ENCODE results near the gene ASXL3. TPM values are rescaled to one million over a fixed set of nuclear protein-coding genes. Genes with fewer than 3 reads are reported as not detected.

Gene ASXL3
- polyA plus RNA-seq, 1 donor from 2014 or later = 15.2 TPM

GRCh38 chr18:33578518-33579348 lies 714 bp downstream of the ASXL3 start:
- Histone ChIP-seq H3K27me3 (ENCODE audit: insufficient read depth, low read depth, low read length) (no peaks in the 10 kb centered on the region), H2AFZ (ENCODE audit: low read depth, low read length) (peak overlapping the region; percentile 22), H3K9ac (ENCODE audit: low read length) (peak overlapping the region; percentile 82), H3K4me3 (ENCODE audit: low read length) (peak overlapping the region; percentile 73), H3K27ac (ENCODE audit: low read length) (peak overlapping the region; percentile 84), H4K20me1 (ENCODE audit: insufficient read depth) (no peaks in the 10 kb centered on the region), H3F3A (ENCODE audit: insufficient read depth, low read length, poor library complexity, severe bottlenecking) (peaks cover 5% of the 10 kb centered on the region), H3K4me2 (ENCODE audit: low read length) (peak overlapping the region; percentile 83), H3K79me2 (replicated peaks; ENCODE audit: insufficient read depth, low read length) (peaks cover 64% of the 10 kb centered on the region), H3K36me3 (ENCODE audit: insufficient read depth, low read length) (no peaks in the 10 kb centered on the region), H3K9me2 (ENCODE audit: insufficient read depth, low read length) (no peaks in the 10 kb centered on the region), H3K9me3 (ENCODE audit: low read length) (no peaks in the 10 kb centered on the region)
- TF ChIP-seq MXI1 (conservative IDR thresholded peaks at IDR 0.05; ENCODE audit: poor library complexity, severe bottlenecking) (peak; percentile 90), EZH2 (IDR thresholded peaks at IDR 0.05; ENCODE audit: borderline replicate concordance, insufficient read depth, low read length, poor library complexity, severe bottlenecking) (no peak), RAD21 (conservative IDR thresholded peaks at IDR 0.05) (no peak), TAF1 (IDR thresholded peaks at IDR 0.05; ENCODE audit: low read depth) (peak; percentile 16), POLR2AphosphoS5 (IDR thresholded peaks at IDR 0.05) (peak; percentile 66), CTCF (IDR thresholded peaks at IDR 0.05; ENCODE audit: poor library complexity, severe bottlenecking) (no peak), SMC3 (conservative IDR thresholded peaks at IDR 0.05; ENCODE audit: poor library complexity) (peak; percentile 33), EP300 (conservative IDR thresholded peaks at IDR 0.05; ENCODE audit: poor library complexity, severe bottlenecking) (no peak), REST (IDR thresholded peaks at IDR 0.05; ENCODE audit: borderline replicate concordance) (peak; percentile 57)

DNA sequence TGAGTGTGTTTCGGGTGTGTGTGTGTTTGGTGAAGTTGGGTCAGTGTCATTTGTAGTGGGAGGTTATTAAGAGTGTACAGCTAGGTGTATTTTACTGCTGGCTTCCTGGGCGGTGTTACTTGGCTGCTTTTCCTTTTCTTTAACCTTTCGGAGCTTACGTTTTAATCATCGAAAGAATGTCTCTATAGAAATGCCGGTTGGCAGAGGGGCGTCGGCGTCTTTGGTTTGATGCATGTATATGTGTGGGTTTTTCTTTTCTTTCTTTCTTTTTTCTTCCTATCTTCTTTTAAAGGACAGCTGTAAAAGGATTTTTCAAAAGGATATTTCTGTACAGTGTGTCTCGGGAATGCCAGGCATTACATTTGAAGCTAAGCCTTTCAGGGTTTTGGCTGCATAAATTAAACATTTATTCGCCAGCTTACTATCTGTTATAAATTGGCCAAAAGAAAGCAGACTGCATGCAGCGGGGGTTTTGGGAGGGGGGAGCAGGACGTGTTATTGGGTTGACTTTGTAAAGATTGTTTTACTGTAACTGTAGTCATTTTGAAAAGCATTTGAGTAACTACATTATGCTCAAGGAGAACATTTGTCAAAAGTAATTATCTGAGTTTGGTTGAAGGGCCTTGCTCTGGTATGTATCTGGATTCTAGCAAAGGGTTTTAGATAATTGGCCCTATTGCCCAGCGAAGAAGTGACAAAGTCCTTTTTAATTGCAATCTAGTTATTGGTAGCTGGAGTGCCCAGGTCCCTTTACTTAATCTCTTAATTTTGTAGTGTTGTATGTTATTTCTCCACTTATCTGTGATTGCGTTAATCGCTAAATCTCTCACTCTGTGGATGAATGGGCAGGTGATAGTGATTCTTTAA lies 1.6 kb downstream of the ASXL3 start:
- Histone ChIP-seq H3K9me2 (ENCODE audit: insufficient read depth, low read length) (no peaks in the 10 kb centered on the region), H3K9ac (ENCODE audit: low read length) (peak overlapping the region; percentile 82), H3K9me3 (ENCODE audit: low read length) (no peaks in the 10 kb centered on the region), H3K27me3 (ENCODE audit: insufficient read depth, low read depth, low read length) (no peaks in the 10 kb centered on the region), H3F3A (ENCODE audit: insufficient read depth, low read length, poor library complexity, severe bottlenecking) (peaks cover 5% of the 10 kb centered on the region), H4K20me1 (ENCODE audit: insufficient read depth) (no peaks in the 10 kb centered on the region), H3K4me2 (ENCODE audit: low read length) (peak overlapping the region; percentile 83), H2AFZ (ENCODE audit: low read depth, low read length) (peak overlapping the region; percentile 22), H3K27ac (ENCODE audit: low read length) (peak overlapping the region; percentile 84), H3K79me2 (replicated peaks; ENCODE audit: insufficient read depth, low read length) (peaks cover 73% of the 10 kb centered on the region), H3K4me3 (ENCODE audit: low read length) (peak overlapping the region; percentile 73), H3K36me3 (ENCODE audit: insufficient read depth, low read length) (no peaks in the 10 kb centered on the region)
- TF ChIP-seq TAF1 (IDR thresholded peaks at IDR 0.05; ENCODE audit: low read depth) = no peak
- TF ChIP-seq REST (IDR thresholded peaks at IDR 0.05; ENCODE audit: borderline replicate concordance) = no peak
- TF ChIP-seq RAD21 (conservative IDR thresholded peaks at IDR 0.05) = peak; percentile 33
- peak; percentile 2 for TF ChIP-seq SMC3 (conservative IDR thresholded peaks at IDR 0.05; ENCODE audit: poor library complexity)
- TF ChIP-seq EZH2 (IDR thresholded peaks at IDR 0.05; ENCODE audit: borderline replicate concordance, insufficient read depth, low read length, poor library complexity, severe bottlenecking) = no peak
- TF ChIP-seq CTCF (IDR thresholded peaks at IDR 0.05; ENCODE audit: poor library complexity, severe bottlenecking) = no peak
- peak; percentile 70 for TF ChIP-seq MXI1 (conservative IDR thresholded peaks at IDR 0.05; ENCODE audit: poor library complexity, severe bottlenecking)
- no peak for TF ChIP-seq EP300 (conservative IDR thresholded peaks at IDR 0.05; ENCODE audit: poor library complexity, severe bottlenecking)
- TF ChIP-seq POLR2AphosphoS5 (IDR thresholded peaks at IDR 0.05) = no peak

Data from neural cell (in vitro differentiated cells).